GM06990 (cell line): ENCODE measurements around the gene NFKBIZ.

ENCODE experiments used
- DNase-seq: peaks from one replicate; pipeline ENCODE4 v3.0.0-alpha.2; 2011; ENCODE audit not compliant: insufficient read length; ENCODE audit errors: extremely low read depth
- H3K27me3 ChIP-seq: replicated peaks from 2 replicates; pipeline ENCODE4 v1.6.0; 2011; ENCODE audit warnings: low read length; ENCODE audit not compliant: control insufficient read depth, insufficient read depth
- H3K36me3 ChIP-seq: 2 replicates; pipeline ENCODE4 v1.5.1; 2011; ENCODE audit warnings: low read length; ENCODE audit not compliant: control insufficient read depth, insufficient read depth
- H3K4me3 ChIP-seq: replicated peaks from 2 replicates; pipeline ENCODE4 v1.5.1; 2011; ENCODE audit warnings: low read depth, mild to moderate bottlenecking, control low read depth, low read length
- CTCF ChIP-seq: IDR thresholded peaks from 2 replicates; pipeline ENCODE4 v1.5.1; 2011; ENCODE audit warnings: low read length, control low read depth, mild to moderate bottlenecking, inconsistent platforms; ENCODE audit not compliant: insufficient read depth, poor library complexity, severe bottlenecking

The NFKBIZ gene

GRCh38 chr3:101842245-101842934 is 6.9 kb upstream of the NFKBIZ start:
- H3K27me3 ChIP-seq = no peaks in the 10 kb centered on the region
- no peak overlapping the region for H3K4me3 ChIP-seq
- DNase-seq = no peak
- no peaks in the 10 kb centered on the region for H3K36me3 ChIP-seq
- TF ChIP-seq CTCF = no peak

GRCh38 chr3:101842935-101843330 is 6.4 kb upstream of the NFKBIZ start:
- Histone ChIP-seq H3K4me3 (no peak overlapping the region), H3K27me3 (no peaks in the 10 kb centered on the region), H3K36me3 (no peaks in the 10 kb centered on the region)
- TF ChIP-seq CTCF = no peak
- no peak for DNase-seq

GRCh38 chr3:101845425-101845824 is 3.9 kb upstream of the NFKBIZ start:
- Histone ChIP-seq H3K36me3 (no peaks in the 10 kb centered on the region), H3K27me3 (no peaks in the 10 kb centered on the region), H3K4me3 (no peak overlapping the region)
- no peak for TF ChIP-seq CTCF
- DNase-seq = no peak

GRCh38 chr3:101846709-101847108 is 2.6 kb upstream of the NFKBIZ start:
- Histone ChIP-seq H3K27me3 (no peaks in the 10 kb centered on the region), H3K4me3 (no peak overlapping the region), H3K36me3 (no peaks in the 10 kb centered on the region)
- no peak for TF ChIP-seq CTCF
- DNase-seq = no peak

- Histone ChIP-seq H3K4me3 (no peak overlapping the region), H3K27me3 (no peaks in the 10 kb centered on the region), H3K36me3 (no peaks in the 10 kb centered on the region)
- DNase-seq = no peak
- TF ChIP-seq CTCF = no peak
Observed at GRCh38 chr3:101847328-101847727, 2.0 kb upstream of the NFKBIZ start.

GRCh38 chr3:101848326-101848725 is 988 bp upstream of the NFKBIZ start:
- Histone ChIP-seq H3K36me3 (peaks cover 6% of the 10 kb centered on the region), H3K4me3 (peak overlapping the region; percentile 86), H3K27me3 (no peaks in the 10 kb centered on the region)
- no peak for DNase-seq
- no peak for TF ChIP-seq CTCF
